Duodenal mucosa (tissue), 2 donors: ENCODE measurements around the gene EEA1.

Experiments used
- H3K27ac ChIP-seq: one replicate; pipeline ENCODE4 v1.7.0; 2013; ENCODE audit warnings: low read depth, low read length
- H3K27me3 ChIP-seq, 2 donors: one replicate each; pipeline ENCODE4 v1.7.0; 2013; ENCODE audit warnings: low read length in 2 of 2, control low read depth in 1 of 2; ENCODE audit not compliant: insufficient read depth in 2 of 2, control insufficient read depth in 1 of 2
- H3K36me3 ChIP-seq, 2 donors: one replicate each; pipeline ENCODE4 v1.7.0; 2013; ENCODE audit warnings: low read length in 2 of 2, control low read depth in 1 of 2; ENCODE audit not compliant: insufficient read depth in 2 of 2, control insufficient read depth in 1 of 2
- H3K4me1 ChIP-seq, 2 donors: one replicate each; pipeline ENCODE4 v1.7.0; 2013; ENCODE audit warnings: low read length in 2 of 2, control low read depth in 1 of 2; ENCODE audit not compliant: insufficient read depth in 2 of 2, control insufficient read depth in 1 of 2
- H3K4me3 ChIP-seq, 2 donors: one replicate each; pipeline ENCODE4 v1.7.0; 2013; ENCODE audit warnings: low read length in 2 of 2, low read depth in 1 of 2
- H3K9ac ChIP-seq, 2 donors: one replicate each; pipeline ENCODE4 v1.7.0; 2013; ENCODE audit warnings: low read length in 2 of 2, low read depth in 1 of 2
- H3K9me3 ChIP-seq, 2 donors: one replicate each; pipeline ENCODE4 v1.7.0; 2013; ENCODE audit warnings: low read length in 2 of 2, control low read depth in 1 of 2; ENCODE audit not compliant: control insufficient read depth in 1 of 2

Gene EEA1

GRCh38 chr12:92955997-92956663 lies 27.0 kb upstream of the EEA1 start:
- no peak overlapping the region for H3K27ac ChIP-seq
- no peaks in the 10 kb centered on the region for H3K36me3 ChIP-seq
- no peak overlapping the region for H3K4me3 ChIP-seq
- H3K27me3 ChIP-seq: no peaks in the 10 kb centered on the region
- H3K9me3 ChIP-seq: peaks cover 10 to 11% of the 10 kb centered on the region in 2 donors
- no peaks in the 10 kb centered on the region for H3K4me1 ChIP-seq
- no peak overlapping the region for H3K9ac ChIP-seq

GRCh38 chr12:92953747-92954146 lies 24.7 kb upstream of the EEA1 start:
- no peaks in the 10 kb centered on the region for H3K36me3 ChIP-seq
- H3K9ac ChIP-seq: no peak overlapping the region
- peaks cover 10 to 11% of the 10 kb centered on the region in 2 donors for H3K9me3 ChIP-seq
- H3K27me3 ChIP-seq: no peaks in the 10 kb centered on the region
- no peak overlapping the region for H3K4me3 ChIP-seq
- no peak overlapping the region for H3K27ac ChIP-seq
- H3K4me1 ChIP-seq: peaks cover 0 to 4% of the 10 kb centered on the region in 2 donors

GRCh38 chr12:92952394-92952793 lies 23.3 kb upstream of the EEA1 start:
- H3K27me3 ChIP-seq: no peaks in the 10 kb centered on the region
- H3K9me3 ChIP-seq: peaks cover 10 to 11% of the 10 kb centered on the region in 2 donors
- H3K4me3 ChIP-seq: no peak overlapping the region
- no peaks in the 10 kb centered on the region for H3K36me3 ChIP-seq
- no peak overlapping the region for H3K9ac ChIP-seq
- no peak overlapping the region for H3K27ac ChIP-seq
- peaks cover 0 to 4% of the 10 kb centered on the region in 2 donors for H3K4me1 ChIP-seq

GRCh38 chr12:92951006-92951405 lies 21.9 kb upstream of the EEA1 start:
- Histone ChIP-seq H3K4me3 (no peak overlapping the region), H3K4me1 (peaks cover 0 to 4% of the 10 kb centered on the region in 2 donors), H3K27me3 (no peaks in the 10 kb centered on the region), H3K36me3 (no peaks in the 10 kb centered on the region), H3K9ac (no peak overlapping the region), H3K9me3 (peaks cover 10 to 11% of the 10 kb centered on the region in 2 donors), H3K27ac (no peak overlapping the region)

GRCh38 chr12:92950011-92950410 lies 20.9 kb upstream of the EEA1 start:
- Histone ChIP-seq H3K9me3 (peaks cover 10 to 11% of the 10 kb centered on the region in 2 donors), H3K4me1 (peaks cover 0 to 4% of the 10 kb centered on the region in 2 donors), H3K27me3 (no peaks in the 10 kb centered on the region), H3K9ac (no peak overlapping the region), H3K36me3 (no peaks in the 10 kb centered on the region), H3K4me3 (no peak overlapping the region), H3K27ac (no peak overlapping the region)

- H3K4me1 ChIP-seq: peaks cover 0 to 4% of the 10 kb centered on the region in 2 donors
- H3K9me3 ChIP-seq: peaks cover 9 to 10% of the 10 kb centered on the region in 2 donors
- H3K27me3 ChIP-seq: no peaks in the 10 kb centered on the region
- H3K9ac ChIP-seq: no peak overlapping the region
- no peak overlapping the region for H3K27ac ChIP-seq
- no peak overlapping the region for H3K4me3 ChIP-seq
- H3K36me3 ChIP-seq: no peaks in the 10 kb centered on the region
Observed at GRCh38 chr12:92949466-92949865, 20.4 kb upstream of the EEA1 start.

GRCh38 chr12:92947589-92948215 lies 18.6 kb upstream of the EEA1 start:
- H3K4me1 ChIP-seq: peaks cover 0 to 4% of the 10 kb centered on the region in 2 donors
- no peaks in the 10 kb centered on the region for H3K27me3 ChIP-seq
- no peak overlapping the region for H3K27ac ChIP-seq
- no peak overlapping the region for H3K4me3 ChIP-seq
- no peaks in the 10 kb centered on the region for H3K9me3 ChIP-seq
- H3K36me3 ChIP-seq: no peaks in the 10 kb centered on the region
- no peak overlapping the region for H3K9ac ChIP-seq

GRCh38 chr12:92945659-92946220 lies 16.6 kb upstream of the EEA1 start:
- Histone ChIP-seq H3K4me3 (no peak overlapping the region), H3K36me3 (no peaks in the 10 kb centered on the region), H3K27ac (no peak overlapping the region), H3K9ac (no peak overlapping the region), H3K4me1 (peaks cover 0 to 4% of the 10 kb centered on the region in 2 donors), H3K9me3 (no peaks in the 10 kb centered on the region), H3K27me3 (no peaks in the 10 kb centered on the region)

- Histone ChIP-seq H3K9ac (no peak overlapping the region), H3K4me3 (no peak overlapping the region), H3K27ac (no peak overlapping the region), H3K36me3 (no peaks in the 10 kb centered on the region), H3K4me1 (no peaks in the 10 kb centered on the region), H3K27me3 (no peaks in the 10 kb centered on the region), H3K9me3 (no peaks in the 10 kb centered on the region)
Observed at GRCh38 chr12:92943482-92944250, 14.6 kb upstream of the EEA1 start.

- no peak overlapping the region for H3K4me3 ChIP-seq
- no peaks in the 10 kb centered on the region for H3K4me1 ChIP-seq
- no peaks in the 10 kb centered on the region for H3K27me3 ChIP-seq
- H3K9me3 ChIP-seq: no peaks in the 10 kb centered on the region
- H3K9ac ChIP-seq: no peak overlapping the region
- H3K36me3 ChIP-seq: no peaks in the 10 kb centered on the region
- H3K27ac ChIP-seq: no peak overlapping the region
Observed at GRCh38 chr12:92942905-92943304, 13.8 kb upstream of the EEA1 start.
